HUES48 (cell line): ENCODE measurements around the gene TRIM34.

Source experiments
- H3K27ac ChIP-seq: one replicate; pipeline ENCODE4 v1.7.0; 2013; ENCODE audit warnings: low read depth, low read length, inconsistent platforms
- H3K27me3 ChIP-seq: 2 replicates; pipeline ENCODE4 v1.6.1; 2013; ENCODE audit warnings: mild to moderate bottlenecking, low read length; ENCODE audit not compliant: control insufficient read depth, insufficient read depth
- H3K36me3 ChIP-seq: 2 replicates; pipeline ENCODE4 v1.6.1; 2013; ENCODE audit warnings: low read length; ENCODE audit not compliant: control insufficient read depth, insufficient read depth
- H3K4me1 ChIP-seq: 2 replicates; pipeline ENCODE4 v1.6.1; 2013; ENCODE audit warnings: mild to moderate bottlenecking, low read length; ENCODE audit not compliant: control insufficient read depth, insufficient read depth
- H3K4me3 ChIP-seq: 2 replicates; pipeline ENCODE4 v1.5.1; 2013; ENCODE audit warnings: mild to moderate bottlenecking, low read depth, low read length
- H3K9ac ChIP-seq: 2 replicates; pipeline ENCODE4 v1.6.1; 2013; ENCODE audit warnings: mild to moderate bottlenecking, low read depth, low read length, moderate library complexity
- H3K9me3 ChIP-seq: 2 replicates; pipeline ENCODE4 v1.6.1; 2013; ENCODE audit warnings: low read length; ENCODE audit not compliant: control insufficient read depth, insufficient read depth

TRIM34 gene

GRCh38 chr11:5620651-5621521 is 3.9 kb upstream of the TRIM34 start:
- peaks cover 30% of the 10 kb centered on the region for H3K4me1 ChIP-seq
- H3K36me3 ChIP-seq = no peaks in the 10 kb centered on the region
- H3K4me3 ChIP-seq = no peak overlapping the region
- H3K9me3 ChIP-seq = no peaks in the 10 kb centered on the region
- H3K27ac ChIP-seq = peak overlapping the region; percentile 32
- no peaks in the 10 kb centered on the region for H3K27me3 ChIP-seq
- H3K9ac ChIP-seq = no peak overlapping the region

GRCh38 chr11:5621580-5621979 is 3.2 kb upstream of the TRIM34 start:
- H3K4me3 ChIP-seq = no peak overlapping the region

GRCh38 chr11:5622802-5623201 is 2.0 kb upstream of the TRIM34 start:
- no peaks in the 10 kb centered on the region for H3K9me3 ChIP-seq
- H3K27me3 ChIP-seq = no peaks in the 10 kb centered on the region
- no peak overlapping the region for H3K4me3 ChIP-seq
- peaks cover 30% of the 10 kb centered on the region for H3K4me1 ChIP-seq
- H3K9ac ChIP-seq = no peak overlapping the region
- no peaks in the 10 kb centered on the region for H3K36me3 ChIP-seq
- H3K27ac ChIP-seq = no peak overlapping the region

More at GRCh38 chr11:5621580-5621979, 3.2 kb upstream of the TRIM34 start:
- Histone ChIP-seq H3K4me1 (peaks cover 30% of the 10 kb centered on the region), H3K9me3 (no peaks in the 10 kb centered on the region), H3K9ac (no peak overlapping the region), H3K27me3 (no peaks in the 10 kb centered on the region), H3K27ac (peak overlapping the region; percentile 32), H3K36me3 (no peaks in the 10 kb centered on the region)

GRCh38 chr11:5625281-5625680 is 480 bp downstream of the TRIM34 start:
- peak overlapping the region; percentile 28; the same call in 1 of the 2 replicates for H3K4me3 ChIP-seq
- H3K36me3 ChIP-seq = no peaks in the 10 kb centered on the region
- H3K27me3 ChIP-seq = no peaks in the 10 kb centered on the region
- H3K4me1 ChIP-seq = peaks cover 26% of the 10 kb centered on the region
- H3K27ac ChIP-seq = no peak overlapping the region
- no peak overlapping the region for H3K9ac ChIP-seq
- H3K9me3 ChIP-seq = no peaks in the 10 kb centered on the region

- no peak overlapping the region for H3K9ac ChIP-seq
- no peaks in the 10 kb centered on the region for H3K36me3 ChIP-seq
- peaks cover 19% of the 10 kb centered on the region for H3K4me1 ChIP-seq
- no peaks in the 10 kb centered on the region for H3K27me3 ChIP-seq
- H3K9me3 ChIP-seq = no peaks in the 10 kb centered on the region
- no peak overlapping the region for H3K27ac ChIP-seq
- H3K4me3 ChIP-seq = no peak overlapping the region
These were observed 1.4 kb downstream of the TRIM34 start for GRCh38 chr11:5626196-5626595.

- no peaks in the 10 kb centered on the region for H3K4me1 ChIP-seq
- H3K4me3 ChIP-seq = no peak overlapping the region
- no peak overlapping the region for H3K9ac ChIP-seq
- H3K27me3 ChIP-seq = no peaks in the 10 kb centered on the region
- no peak overlapping the region for H3K27ac ChIP-seq
- H3K36me3 ChIP-seq = no peaks in the 10 kb centered on the region
- H3K9me3 ChIP-seq = no peaks in the 10 kb centered on the region
These were observed 6.6 kb downstream of the TRIM34 start for GRCh38 chr11:5631417-5631816.

GRCh38 chr11:5631969-5632635 is 7.3 kb downstream of the TRIM34 start:
- Histone ChIP-seq H3K27ac (no peak overlapping the region), H3K9me3 (no peaks in the 10 kb centered on the region), H3K27me3 (no peaks in the 10 kb centered on the region), H3K4me3 (no peak overlapping the region), H3K4me1 (no peaks in the 10 kb centered on the region), H3K9ac (no peak overlapping the region), H3K36me3 (no peaks in the 10 kb centered on the region)

- Histone ChIP-seq H3K27ac (no peak overlapping the region), H3K36me3 (no peaks in the 10 kb centered on the region), H3K27me3 (no peaks in the 10 kb centered on the region), H3K4me3 (no peak overlapping the region), H3K9me3 (no peaks in the 10 kb centered on the region), H3K9ac (no peak overlapping the region), H3K4me1 (no peaks in the 10 kb centered on the region)
These were observed 15.2 kb downstream of the TRIM34 start for GRCh38 chr11:5639953-5640352.

GRCh38 chr11:5643585-5643984 is 18.8 kb downstream of the TRIM34 start:
- Histone ChIP-seq H3K27ac (no peak overlapping the region), H3K9me3 (no peaks in the 10 kb centered on the region), H3K4me3 (no peak overlapping the region), H3K36me3 (no peaks in the 10 kb centered on the region), H3K9ac (no peak overlapping the region), H3K27me3 (no peaks in the 10 kb centered on the region), H3K4me1 (no peaks in the 10 kb centered on the region)

GRCh38 chr11:5646139-5646538 is 21.3 kb downstream of the TRIM34 start:
- no peaks in the 10 kb centered on the region for H3K27me3 ChIP-seq
- no peak overlapping the region for H3K9ac ChIP-seq
- H3K4me1 ChIP-seq = no peaks in the 10 kb centered on the region
- H3K9me3 ChIP-seq = no peaks in the 10 kb centered on the region
- H3K27ac ChIP-seq = no peak overlapping the region
- no peaks in the 10 kb centered on the region for H3K36me3 ChIP-seq
- no peak overlapping the region for H3K4me3 ChIP-seq

GRCh38 chr11:5655474-5655873 is 30.7 kb downstream of the TRIM34 start:
- Histone ChIP-seq H3K27me3 (no peaks in the 10 kb centered on the region), H3K4me3 (no peak overlapping the region), H3K36me3 (no peaks in the 10 kb centered on the region), H3K9ac (no peak overlapping the region), H3K27ac (no peak overlapping the region), H3K9me3 (no peaks in the 10 kb centered on the region; the same call in 1 of the 2 replicates), H3K4me1 (no peaks in the 10 kb centered on the region)
